Transverse colon (tissue), 4 donors: Measurements from ENCODE around the gene FGFR2. TPM values are rescaled to one million over a fixed set of nuclear protein-coding genes. Genes with fewer than 3 reads are reported as not detected.

ENCODE experiments used
- DNase-seq: peaks from one replicate; pipeline ENCODE4 v3.0.0-alpha.2; 2019
- H3K27ac ChIP-seq, 4 donors: fragments of 200-600 bp; sonication (generic); 2 replicates each; pipeline ENCODE4 v1.5.1; 2016 to 2018; ENCODE audit warnings: inconsistent platforms in 4 of 4
- H3K27me3 ChIP-seq: fragments of 200-600 bp; sonication (generic); 2 replicates; pipeline ENCODE4 v1.5.1; 2017; ENCODE audit warnings: inconsistent platforms
- H3K36me3 ChIP-seq, 4 donors: fragments of 200-600 bp; sonication (generic); 2 replicates each; pipeline ENCODE4 v1.5.1; 2017 to 2019; ENCODE audit warnings: inconsistent platforms in 4 of 4
- H3K4me1 ChIP-seq, 4 donors: fragments of 200-600 bp; sonication (generic); 2 replicates each; pipeline ENCODE4 v1.5.1; 2017 to 2020; ENCODE audit warnings: inconsistent platforms in 4 of 4
- H3K4me3 ChIP-seq, 4 donors: fragments of 200-600 bp; sonication (generic); 1 replicate in 1 of 4; 2 replicates in 3 of 4; pipeline versions ENCODE4 v1.5.1 to v1.6.1; 2017 to 2019; ENCODE audit warnings: inconsistent platforms in 4 of 4
- H3K9me3 ChIP-seq, 2 donors: fragments of 200-600 bp; sonication (generic); 2 replicates each; pipeline ENCODE4 v1.5.1; 2017 to 2019; ENCODE audit warnings: inconsistent platforms in 2 of 2
- EP300 ChIP-seq: sonication (generic); formaldehyde crosslinking; IDR thresholded peaks from one replicate; pipeline ENCODE4 v1.6.1; 2017; ENCODE audit warnings: antibody characterized with exemption, low read depth
- POLR2A ChIP-seq: fragments of 450-650 bp; IDR thresholded peaks from one replicate; pipeline ENCODE4 v1.6.1; 2016; ENCODE audit warnings: antibody characterized with exemption, mild to moderate bottlenecking, moderate library complexity
- POLR2AphosphoS5 ChIP-seq, 3 donors: sonication (generic); formaldehyde crosslinking; IDR thresholded peaks; one replicate each; pipeline ENCODE4 v1.6.1; 2016; ENCODE audit warnings: antibody characterized with exemption in 3 of 3
- WGBS, 2 donors: methylation state at CpG; one replicate each; pipeline ENCODE4 v1.1.5; 2018; ENCODE audit warnings: low coverage in 1 of 2; 5-methylcytosine and 5-hydroxymethylcytosine counted together
- in situ Hi-C, 4 donors: fragments of 200-750 bp; cut with MboI; loops; one replicate each; pipeline versions ENCODE4 v1.15.0 to v1.15.1; 2017; ENCODE audit warnings: low sequenced_read_pairs in 3 of 4, low pct_ligation_motif_present in 1 of 4, low pct_unique_long_range_greater_than_20kb in 1 of 4
- intact Hi-C: fragments of 100-400 bp; cut with DNase I; formaldehyde crosslinking; loops from one replicate; pipeline ENCODE4 v1.15.1; 2023; ENCODE audit warnings: low total_unique reads
- total RNA-seq, 4 donors: library from RNA; depleted of rRNA; stranded (reverse); fragments of >200 nt; gene quantifications; one replicate each; pipeline ENCODE4 v1.1.0, GENCODE V29; 2016
- TF ChIP-seq, protein P1 (sequence below), 5 experiments: fragments of 200-600 bp in 3 of 5; fragments of 450-650 bp in 2 of 5; sonication (generic) in 3 of 5; IDR thresholded peaks; 1 replicate in 2 of 5; 2 replicates in 3 of 5; pipeline ENCODE4 v1.5.1; 2016 to 2017; ENCODE audit warnings: antibody characterized with exemption in 5 of 5, inconsistent platforms in 3 of 5, mild to moderate bottlenecking in 2 of 5, moderate library complexity in 1 of 5

Gene FGFR2
- total RNA-seq, 4 donors from 2014 or later: 30.3 to 114 (median 87.9) TPM

GRCh38 chr10:121519411-121519810, 78.8 kb downstream of the FGFR2 start:
- Histone ChIP-seq H3K4me3 (no peak overlapping the region), H3K4me1 (peaks cover 12 to 19% (median 14%) of the 10 kb centered on the region in 4 donors), H3K27ac (no peak overlapping the region), H3K27me3 (no peaks in the 10 kb centered on the region), H3K9me3 (no peaks in the 10 kb centered on the region), H3K36me3 (peaks cover 0 to 7% (median 0%) of the 10 kb centered on the region in 4 donors)
- intact Hi-C loops (no loop called here), in situ Hi-C loops (no loop called here)
- TF ChIP-seq, protein P1, sequence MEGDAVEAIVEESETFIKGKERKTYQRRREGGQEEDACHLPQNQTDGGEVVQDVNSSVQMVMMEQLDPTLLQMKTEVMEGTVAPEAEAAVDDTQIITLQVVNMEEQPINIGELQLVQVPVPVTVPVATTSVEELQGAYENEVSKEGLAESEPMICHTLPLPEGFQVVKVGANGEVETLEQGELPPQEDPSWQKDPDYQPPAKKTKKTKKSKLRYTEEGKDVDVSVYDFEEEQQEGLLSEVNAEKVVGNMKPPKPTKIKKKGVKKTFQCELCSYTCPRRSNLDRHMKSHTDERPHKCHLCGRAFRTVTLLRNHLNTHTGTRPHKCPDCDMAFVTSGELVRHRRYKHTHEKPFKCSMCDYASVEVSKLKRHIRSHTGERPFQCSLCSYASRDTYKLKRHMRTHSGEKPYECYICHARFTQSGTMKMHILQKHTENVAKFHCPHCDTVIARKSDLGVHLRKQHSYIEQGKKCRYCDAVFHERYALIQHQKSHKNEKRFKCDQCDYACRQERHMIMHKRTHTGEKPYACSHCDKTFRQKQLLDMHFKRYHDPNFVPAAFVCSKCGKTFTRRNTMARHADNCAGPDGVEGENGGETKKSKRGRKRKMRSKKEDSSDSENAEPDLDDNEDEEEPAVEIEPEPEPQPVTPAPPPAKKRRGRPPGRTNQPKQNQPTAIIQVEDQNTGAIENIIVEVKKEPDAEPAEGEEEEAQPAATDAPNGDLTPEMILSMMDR (IDR thresholded peaks at IDR 0.05): no peak
- TF ChIP-seq POLR2A: no peak
- TF ChIP-seq POLR2AphosphoS5 (IDR thresholded peaks at IDR 0.05): no peak
- TF ChIP-seq EP300: no peak
- WGBS, 2 donors: 55 to 57% methylated on average over 5 of the region's 5 CpGs
- no peak for DNase-seq

- Histone ChIP-seq H3K4me1 (peaks cover 2 to 8% (median 5%) of the 10 kb centered on the region in 4 donors), H3K4me3 (no peak overlapping the region), H3K27ac (no peak overlapping the region), H3K36me3 (peaks cover 0 to 7% (median 0%) of the 10 kb centered on the region in 4 donors), H3K9me3 (no peaks in the 10 kb centered on the region), H3K27me3 (no peaks in the 10 kb centered on the region)
- DNase-seq: no peak
- intact Hi-C loops: no loop called here
- in situ Hi-C loops: no loop called here
- WGBS, 2 donors: 48 to 61% methylated on average over 3 to 4 of the region's 4 CpGs
- TF ChIP-seq, protein P1 (IDR thresholded peaks at IDR 0.05): no peak
- TF ChIP-seq POLR2A: no peak
- TF ChIP-seq POLR2AphosphoS5 (IDR thresholded peaks at IDR 0.05): no peak
- no peak for TF ChIP-seq EP300
Measured at GRCh38 chr10:121518333-121518732, 79.9 kb downstream of the FGFR2 start.

DNA sequence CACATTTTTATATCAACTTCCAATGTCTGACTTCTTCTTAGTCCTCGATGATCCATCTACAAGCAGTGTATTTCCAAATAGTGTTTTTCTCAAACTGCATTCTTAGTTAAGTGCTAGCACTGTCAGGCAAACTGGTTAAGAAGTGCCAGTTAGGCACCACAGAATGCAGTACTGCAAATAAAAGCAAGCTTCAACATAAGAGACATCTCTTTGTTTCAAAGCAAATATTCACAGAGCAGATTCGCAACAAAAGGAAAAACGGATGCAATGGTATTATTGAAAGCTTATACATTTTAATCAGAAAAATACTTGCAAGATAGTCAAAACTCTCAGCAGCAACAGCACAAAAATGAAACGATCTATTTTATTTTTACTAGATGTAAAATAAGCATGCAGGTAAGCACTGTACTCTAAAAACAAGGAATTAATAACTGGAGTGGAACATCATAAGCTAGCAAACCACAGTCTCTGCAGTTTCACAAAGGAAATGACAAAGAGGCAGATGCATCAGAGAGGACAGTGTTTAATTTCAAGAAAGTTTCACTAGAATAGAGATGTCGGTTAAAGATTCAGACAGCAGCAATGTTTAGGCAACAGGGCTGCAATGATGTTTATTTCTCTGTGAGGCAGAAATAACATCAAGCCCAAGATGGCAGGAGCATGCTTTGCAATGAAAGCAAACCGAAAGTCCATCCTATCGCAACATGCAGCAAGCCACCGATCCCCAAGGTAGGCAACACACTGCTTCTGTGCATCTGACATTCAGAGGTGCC, 82.0 kb downstream of the FGFR2 start:
- no peak overlapping the region for H3K4me3 ChIP-seq
- intact Hi-C loops: no loop called here
- H3K27ac ChIP-seq: no peak overlapping the region
- in situ Hi-C loops: no loop called here
- no peaks in the 10 kb centered on the region for H3K9me3 ChIP-seq
- WGBS, 2 donors: 64% methylated on average over 8 of the region's 8 CpGs
- H3K27me3 ChIP-seq: no peaks in the 10 kb centered on the region
- no peaks in the 10 kb centered on the region for H3K4me1 ChIP-seq
- peaks cover 0 to 7% (median 0%) of the 10 kb centered on the region in 4 donors for H3K36me3 ChIP-seq
- TF ChIP-seq, protein P1 (IDR thresholded peaks at IDR 0.05): no peak
- TF ChIP-seq POLR2A (no peak), POLR2AphosphoS5 (IDR thresholded peaks at IDR 0.05) (no peak), EP300 (no peak)
- DNase-seq: no peak

- TF ChIP-seq POLR2AphosphoS5 (IDR thresholded peaks at IDR 0.05) (no peak), EP300 (no peak), POLR2A (no peak)
- TF ChIP-seq, protein P1 (IDR thresholded peaks at IDR 0.05): no peak
- intact Hi-C loops: no loop called here
- in situ Hi-C loops: no loop called here
Measured at GRCh38 chr10:121514141-121514865, 83.9 kb downstream of the FGFR2 start.

More at GRCh38 chr10:121514141-121514865, 83.9 kb downstream of the FGFR2 start:
- no peak overlapping the region for H3K4me3 ChIP-seq
- 85 to 90% methylated on average over 7 to 8 of the region's 8 CpGs for WGBS, 2 donors
- peaks cover 0 to 7% (median 0%) of the 10 kb centered on the region in 4 donors for H3K36me3 ChIP-seq
- H3K27ac ChIP-seq: no peak overlapping the region
- no peaks in the 10 kb centered on the region for H3K9me3 ChIP-seq
- DNase-seq: no peak
- H3K4me1 ChIP-seq: peaks cover 0 to 6% (median 2%) of the 10 kb centered on the region in 4 donors
- no peaks in the 10 kb centered on the region for H3K27me3 ChIP-seq
